Stimulated activated effector memory CD8-positive, alpha-beta T cell treated with anti-CD3 and anti-CD28 coated beads, Interleukin-12 subunit alpha, Interleukin-12 subunit beta, amount 100 ng/mL, for 72 hours (primary cell): Measurements from ENCODE around the gene CTF1.

Experiments
- ATAC-seq: fragments of 150-1000 bp; cut with Tn5 transposase; 2 replicates; pipeline ENCODE4 v1.10.0; 2021
- DNase-seq, 2 donors: peaks; one replicate each; pipeline ENCODE4 v3.0.0; 2021 to 2022; ENCODE audit warnings: low spot score in 2 of 2
- H3K27ac Mint-ChIP-seq: one replicate; pipeline ENCODE4 v1.8.0; 2022; ENCODE audit warnings: mild to moderate bottlenecking, mixed read lengths
- H3K36me3 Mint-ChIP-seq: one replicate; pipeline ENCODE4 v1.8.0; 2022; ENCODE audit warnings: mild to moderate bottlenecking, mixed read lengths
- H3K4me1 Mint-ChIP-seq: one replicate; pipeline ENCODE4 v1.8.0; 2022; ENCODE audit warnings: mixed read lengths
- H3K4me3 Mint-ChIP-seq: one replicate; pipeline ENCODE4 v1.8.0; 2022; ENCODE audit warnings: mild to moderate bottlenecking, mixed read lengths
- H3K9me3 Mint-ChIP-seq: one replicate; pipeline ENCODE4 v1.8.0; 2022; ENCODE audit warnings: mixed read lengths

The CTF1 gene

GRCh38 chr16:30895627-30896260, 670 bp upstream of the CTF1 start:
- H3K36me3 Mint-ChIP-seq: peaks cover 17% of the 10 kb centered on the region
- ATAC-seq (no peak), DNase-seq (no peak)
- H3K4me3 Mint-ChIP-seq: no peak overlapping the region
- H3K4me1 Mint-ChIP-seq: peaks cover 47% of the 10 kb centered on the region
- H3K27ac Mint-ChIP-seq: peak overlapping the region; percentile 8
- no peaks in the 10 kb centered on the region for H3K9me3 Mint-ChIP-seq

DNA sequence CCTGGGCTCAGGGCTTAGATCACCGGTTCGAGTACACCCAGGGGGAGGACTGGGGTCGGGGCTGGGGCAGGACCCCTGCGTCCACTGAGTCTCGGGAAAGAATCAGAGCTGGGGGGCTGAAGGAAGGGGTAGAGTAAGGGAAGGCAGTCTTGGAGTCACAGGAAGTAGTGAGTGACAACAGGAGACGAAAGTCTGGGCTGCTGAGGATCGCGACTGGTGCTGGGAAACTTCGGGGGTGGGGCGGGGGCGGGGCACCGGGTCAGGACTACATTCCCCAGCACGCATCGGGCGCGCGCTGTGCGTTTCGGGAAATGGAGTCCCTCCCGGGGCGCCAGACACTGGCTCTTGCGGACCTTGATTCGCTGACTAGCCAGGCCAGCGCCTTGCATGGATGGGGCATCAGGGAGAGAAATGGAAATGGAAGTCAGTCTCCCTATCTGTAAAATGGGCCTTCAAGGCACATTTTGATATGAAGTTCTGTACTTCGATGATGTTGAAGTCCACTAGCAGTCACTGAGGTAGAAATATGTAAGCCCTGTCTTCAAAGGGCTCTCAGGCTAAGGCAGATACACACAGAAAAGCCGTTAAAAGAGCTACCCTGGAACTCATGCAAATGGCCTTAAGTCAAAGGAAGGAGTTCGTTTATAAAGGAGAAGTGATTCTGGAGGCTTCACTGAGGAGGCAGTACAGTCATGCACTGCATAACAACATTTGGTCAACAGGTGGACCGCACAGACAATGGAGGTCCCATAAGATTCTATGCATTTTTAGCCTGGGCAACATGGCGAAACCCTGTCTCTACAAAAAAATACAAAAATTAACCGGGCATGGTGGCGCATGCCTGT, 697 bp downstream of the CTF1 start:
- Mint-ChIP-seq H3K4me3 (peak overlapping the region; percentile 48), H3K27ac (peak overlapping the region; percentile 68), H3K9me3 (no peaks in the 10 kb centered on the region), H3K36me3 (peaks cover 3% of the 10 kb centered on the region), H3K4me1 (peaks cover 54% of the 10 kb centered on the region)
- ATAC-seq (peak; percentile 64), DNase-seq (peak; percentile 62 to 86)

- DNase-seq (no peak), ATAC-seq (no peak)
- peaks cover 4% of the 10 kb centered on the region for H3K36me3 Mint-ChIP-seq
- H3K4me1 Mint-ChIP-seq: peaks cover 49% of the 10 kb centered on the region
- H3K4me3 Mint-ChIP-seq: no peak overlapping the region
- H3K9me3 Mint-ChIP-seq: peaks cover 3% of the 10 kb centered on the region
- no peak overlapping the region for H3K27ac Mint-ChIP-seq
Measured at GRCh38 chr16:30899794-30900193, 3.4 kb downstream of the CTF1 start.

- peaks cover 42% of the 10 kb centered on the region for H3K4me1 Mint-ChIP-seq
- H3K4me3 Mint-ChIP-seq: peak overlapping the region; percentile 87
- H3K27ac Mint-ChIP-seq: no peak overlapping the region
- H3K9me3 Mint-ChIP-seq: peaks cover 3% of the 10 kb centered on the region
- peaks cover 4% of the 10 kb centered on the region for H3K36me3 Mint-ChIP-seq
- DNase-seq (no peak), ATAC-seq (no peak)
Measured at GRCh38 chr16:30900588-30900987, 4.2 kb downstream of the CTF1 start.

- peaks cover 3% of the 10 kb centered on the region for H3K9me3 Mint-ChIP-seq
- no peak for ATAC-seq
- no peak overlapping the region for H3K27ac Mint-ChIP-seq
- peaks cover 34% of the 10 kb centered on the region for H3K4me1 Mint-ChIP-seq
- peak overlapping the region; percentile 87 for H3K4me3 Mint-ChIP-seq
- H3K36me3 Mint-ChIP-seq: peaks cover 4% of the 10 kb centered on the region
- no peak for DNase-seq
Measured at GRCh38 chr16:30901201-30902028, 5.0 kb downstream of the CTF1 start.

GRCh38 chr16:30902029-30902972, 5.9 kb downstream of the CTF1 start:
- peaks cover 4% of the 10 kb centered on the region for H3K36me3 Mint-ChIP-seq
- peaks cover 27% of the 10 kb centered on the region for H3K4me1 Mint-ChIP-seq
- H3K4me3 Mint-ChIP-seq: peak overlapping the region; percentile 87
- DNase-seq (peak; percentile 70 to 87), ATAC-seq (peak; percentile 93)
- H3K27ac Mint-ChIP-seq: peak overlapping the region; percentile 93
- H3K9me3 Mint-ChIP-seq: peaks cover 3% of the 10 kb centered on the region

DNA sequence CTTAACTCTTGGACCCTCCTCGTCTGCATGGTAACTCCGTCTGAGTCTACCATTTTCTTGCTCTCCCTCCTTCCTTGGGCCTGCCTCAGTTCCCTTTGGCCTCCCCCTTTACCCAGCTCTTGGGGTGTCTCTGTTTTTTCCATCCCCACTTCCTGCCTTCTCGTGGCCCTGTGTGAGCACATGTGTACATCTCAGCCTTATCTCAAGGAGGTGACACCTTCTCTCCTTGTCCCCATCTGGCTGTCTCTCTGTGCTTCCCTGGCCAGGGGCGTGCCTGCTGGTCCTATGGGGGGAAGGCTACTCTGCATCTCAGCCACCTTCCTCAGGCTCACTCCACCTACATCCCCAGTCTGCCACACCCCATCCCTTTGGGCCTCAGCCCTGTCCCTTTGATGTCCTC, 6.6 kb downstream of the CTF1 start:
- Mint-ChIP-seq H3K36me3 (peaks cover 4% of the 10 kb centered on the region), H3K27ac (peak overlapping the region; percentile 93), H3K4me1 (peaks cover 33% of the 10 kb centered on the region), H3K9me3 (peaks cover 3% of the 10 kb centered on the region), H3K4me3 (peak overlapping the region; percentile 87)
- DNase-seq (no peak), ATAC-seq (peak; percentile 3)

GRCh38 chr16:30903596-30903995, 7.2 kb downstream of the CTF1 start:
- peak overlapping the region; percentile 87 for H3K4me3 Mint-ChIP-seq
- ATAC-seq (no peak), DNase-seq (no peak)
- peak overlapping the region; percentile 93 for H3K27ac Mint-ChIP-seq
- H3K9me3 Mint-ChIP-seq: peaks cover 3% of the 10 kb centered on the region
- H3K36me3 Mint-ChIP-seq: peaks cover 4% of the 10 kb centered on the region
- peaks cover 34% of the 10 kb centered on the region for H3K4me1 Mint-ChIP-seq

- Mint-ChIP-seq H3K36me3 (peaks cover 4% of the 10 kb centered on the region), H3K4me1 (peaks cover 34% of the 10 kb centered on the region), H3K9me3 (peaks cover 3% of the 10 kb centered on the region), H3K27ac (peak overlapping the region; percentile 93), H3K4me3 (no peak overlapping the region)
- ATAC-seq (no peak), DNase-seq (no peak)
Measured at GRCh38 chr16:30904114-30904780, 7.8 kb downstream of the CTF1 start.

DNA sequence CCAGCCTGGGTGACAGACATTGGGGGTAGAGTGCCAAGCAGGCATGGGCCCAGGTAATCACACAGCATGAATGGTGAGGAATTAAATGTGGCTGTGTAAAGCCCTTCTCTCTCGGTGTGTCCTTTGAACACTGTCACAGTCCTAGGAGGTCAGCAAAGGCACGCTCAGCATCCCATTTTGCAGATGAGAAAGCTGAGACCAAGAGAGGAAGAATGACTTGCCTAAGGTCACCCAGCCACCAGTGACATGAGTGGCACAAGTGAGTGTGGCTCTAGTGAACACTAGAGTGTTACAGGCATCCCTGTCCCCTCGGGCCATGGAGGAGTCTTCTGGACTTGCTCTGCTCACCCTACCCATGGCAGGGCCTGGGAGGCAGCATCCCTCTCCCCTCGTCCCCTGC, 10.7 kb downstream of the CTF1 start:
- ATAC-seq (no peak), DNase-seq (no peak)
- Mint-ChIP-seq H3K27ac (no peak overlapping the region), H3K36me3 (peaks cover 4% of the 10 kb centered on the region), H3K4me1 (peaks cover 26% of the 10 kb centered on the region), H3K9me3 (peaks cover 3% of the 10 kb centered on the region), H3K4me3 (no peak overlapping the region)

GRCh38 chr16:30910427-30911029, 14.1 kb downstream of the CTF1 start:
- no peaks in the 10 kb centered on the region for H3K9me3 Mint-ChIP-seq
- no peak overlapping the region for H3K27ac Mint-ChIP-seq
- ATAC-seq: no peak
- H3K36me3 Mint-ChIP-seq: no peaks in the 10 kb centered on the region
- H3K4me1 Mint-ChIP-seq: peaks cover 10% of the 10 kb centered on the region
- H3K4me3 Mint-ChIP-seq: no peak overlapping the region
- DNase-seq: no peak

DNA sequence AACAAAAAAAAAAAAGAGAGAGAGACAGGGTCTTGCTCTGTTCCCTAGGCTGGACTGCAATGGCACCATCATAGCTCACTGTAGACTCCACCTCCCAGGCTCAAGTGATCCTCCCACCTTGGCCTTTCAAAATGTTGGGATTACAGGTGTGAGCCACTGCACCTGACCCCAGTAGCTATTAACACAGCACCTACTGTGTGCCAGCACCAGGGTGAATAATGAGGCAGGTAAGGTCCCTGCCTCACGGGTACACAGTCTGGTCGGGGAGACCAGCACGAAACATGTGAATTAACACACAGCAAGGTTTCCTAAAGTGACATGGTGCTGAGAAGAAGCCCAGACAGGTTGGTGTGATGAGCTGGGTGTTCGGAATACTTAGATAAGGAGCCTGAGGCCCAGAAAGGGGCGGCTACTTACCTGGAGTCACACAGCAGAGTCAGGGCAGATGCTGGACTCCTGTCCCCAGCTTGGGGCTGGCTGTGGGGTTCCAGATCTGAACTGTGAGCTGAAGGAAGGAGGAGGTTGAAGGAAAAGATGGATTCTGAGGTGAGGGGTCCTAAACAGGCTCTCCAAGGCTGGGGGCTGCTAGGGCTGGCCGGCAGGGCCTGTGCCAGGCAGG, 16.5 kb downstream of the CTF1 start:
- H3K9me3 Mint-ChIP-seq: no peaks in the 10 kb centered on the region
- peaks cover 2% of the 10 kb centered on the region for H3K4me1 Mint-ChIP-seq
- H3K4me3 Mint-ChIP-seq: no peak overlapping the region
- DNase-seq (no peak), ATAC-seq (peak; percentile 11)
- H3K36me3 Mint-ChIP-seq: no peaks in the 10 kb centered on the region
- peak overlapping the region; percentile 13 for H3K27ac Mint-ChIP-seq

DNA sequence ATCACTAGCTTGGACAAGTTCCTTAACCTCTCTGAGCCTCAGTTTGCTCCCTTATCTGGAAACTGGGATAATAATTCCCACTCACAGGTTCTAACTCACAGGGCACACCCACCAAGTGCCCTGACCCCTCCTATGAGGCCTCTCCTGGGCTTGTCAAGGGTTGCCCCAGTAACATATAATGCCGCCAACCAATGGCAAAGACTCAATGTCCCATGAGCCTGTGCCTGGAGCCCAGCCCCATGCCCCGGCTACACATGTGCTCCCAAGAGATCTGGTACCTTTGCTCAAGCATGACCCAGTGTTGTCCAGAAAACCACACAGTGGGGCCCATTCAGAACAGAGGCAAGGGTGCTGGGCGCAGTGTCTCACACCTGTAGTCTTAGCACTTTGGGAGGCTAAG, 18.4 kb downstream of the CTF1 start:
- ATAC-seq: no peak
- DNase-seq: no peak
- Mint-ChIP-seq H3K4me3 (no peak overlapping the region), H3K36me3 (peaks cover 6% of the 10 kb centered on the region), H3K9me3 (no peaks in the 10 kb centered on the region), H3K4me1 (no peaks in the 10 kb centered on the region), H3K27ac (peak overlapping the region; percentile 45)
